Astrocyte (in vitro differentiated cells and primary cell): Measurements from ENCODE around the gene TMEM44. TPM values are rescaled to one million over a fixed set of nuclear protein-coding genes. Genes with fewer than 3 reads are reported as not detected.

Experiments
- DNase-seq: peaks from one replicate; pipeline ENCODE4 v3.0.0-alpha.2; 2010; ENCODE audit warnings: low read depth
- FAIRE-seq: peaks from 2 replicates; lab custom pipeline; 2011; peaks lifted over from hg19 to GRCh38; lab: Jason Lieb, UNC
- H2AFZ ChIP-seq: 2 replicates; pipeline ENCODE4 v1.6.0; 2012; ENCODE audit warnings: low read depth, low read length, inconsistent platforms
- H3K27ac ChIP-seq: 2 replicates; pipeline ENCODE4 v1.5.1; 2011; ENCODE audit warnings: low read depth, low read length, inconsistent platforms
- H3K27me3 ChIP-seq: 2 replicates; pipeline ENCODE4 v1.6.0; 2011; ENCODE audit warnings: low read length, inconsistent platforms; ENCODE audit not compliant: insufficient read depth
- H3K36me3 ChIP-seq: 2 replicates; pipeline ENCODE4 v1.5.1; 2011; ENCODE audit warnings: low read length, inconsistent platforms; ENCODE audit not compliant: insufficient read depth
- H3K4me1 ChIP-seq: 2 replicates; pipeline ENCODE4 v1.5.1; 2011; ENCODE audit warnings: low read length, inconsistent platforms; ENCODE audit not compliant: insufficient read depth
- H3K4me2 ChIP-seq: 2 replicates; pipeline ENCODE4 v1.6.0; 2012; ENCODE audit warnings: low read length, inconsistent platforms
- H3K4me3 ChIP-seq: 2 replicates; pipeline ENCODE4 v1.5.1; 2011; ENCODE audit warnings: low read depth, mild to moderate bottlenecking, low read length, inconsistent platforms; ENCODE audit not compliant: insufficient read depth
- H3K79me2 ChIP-seq: 2 replicates; pipeline ENCODE4 v1.6.0; 2012; ENCODE audit warnings: mild to moderate bottlenecking, low read length, inconsistent platforms; ENCODE audit not compliant: insufficient read depth
- H3K9ac ChIP-seq: 2 replicates; pipeline ENCODE4 v1.6.0; 2012; ENCODE audit warnings: mild to moderate bottlenecking, low read length, inconsistent platforms
- H3K9me3 ChIP-seq: 2 replicates; pipeline ENCODE4 v1.5.1; 2012; ENCODE audit warnings: low read depth, mild to moderate bottlenecking, low read length, inconsistent platforms; ENCODE audit not compliant: insufficient read depth
- H4K20me1 ChIP-seq: 2 replicates; pipeline ENCODE4 v1.6.0; 2012; ENCODE audit warnings: low read length, inconsistent platforms; ENCODE audit not compliant: insufficient read depth
- H3K27ac Mint-ChIP-seq: one replicate; pipeline ENCODE4 v1.8.0; 2021; ENCODE audit warnings: mild to moderate bottlenecking, mixed read lengths; ENCODE audit not compliant: unreplicated experiment
- H3K27me3 Mint-ChIP-seq: one replicate; pipeline ENCODE4 v1.8.0; 2021; ENCODE audit warnings: low read depth, mixed read lengths; ENCODE audit not compliant: unreplicated experiment
- H3K36me3 Mint-ChIP-seq: one replicate; pipeline ENCODE4 v1.8.0; 2021; ENCODE audit warnings: low read depth, mixed read lengths; ENCODE audit not compliant: unreplicated experiment
- H3K4me1 Mint-ChIP-seq: one replicate; pipeline ENCODE4 v1.8.0; 2021; ENCODE audit warnings: low read depth, mixed read lengths; ENCODE audit not compliant: unreplicated experiment
- H3K4me3 Mint-ChIP-seq: one replicate; pipeline ENCODE4 v1.8.0; 2021; ENCODE audit warnings: mild to moderate bottlenecking, moderate library complexity, mixed read lengths; ENCODE audit not compliant: unreplicated experiment
- H3K9me3 Mint-ChIP-seq: one replicate; pipeline ENCODE4 v1.8.0; 2021; ENCODE audit warnings: mild to moderate bottlenecking, mixed read lengths; ENCODE audit not compliant: unreplicated experiment
- CTCF ChIP-seq: IDR thresholded peaks from 2 replicates; pipeline ENCODE4 v1.5.1; 2011; ENCODE audit warnings: low read depth, mild to moderate bottlenecking, inconsistent platforms, low read length, moderate library complexity; ENCODE audit not compliant: insufficient read depth
- EZH2 ChIP-seq: IDR thresholded peaks from 2 replicates; pipeline ENCODE4 v1.6.1; 2012; ENCODE audit warnings: mild to moderate bottlenecking, low read length, inconsistent platforms; ENCODE audit not compliant: insufficient read depth
- total RNA-seq: library from RNA; stranded (reverse); gene quantifications from 2 replicates; pipeline ENCODE4 v1.2.1, GENCODE V29; 2021

Gene TMEM44
- total RNA-seq, 1 donor from 2014 or later, result 9.8 TPM

- H2AFZ ChIP-seq, result peak overlapping the region; percentile 83
- FAIRE-seq, result no peak
- no peaks in the 10 kb centered on the region for H3K27me3 ChIP-seq
- peaks cover 21% of the 10 kb centered on the region for H4K20me1 ChIP-seq
- H3K27ac ChIP-seq, result peak overlapping the region; percentile 98
- no peak for DNase-seq
- H3K9me3 ChIP-seq, result no peaks in the 10 kb centered on the region
- H3K9ac ChIP-seq, result peak overlapping the region; percentile 87
- TF ChIP-seq EZH2 (no peak), CTCF (peak; percentile 73)
- Mint-ChIP-seq H3K4me3 (peak overlapping the region; percentile 96), H3K27ac (peak overlapping the region; percentile 99), H3K27me3 (peaks cover 20% of the 10 kb centered on the region), H3K9me3 (no peaks in the 10 kb centered on the region), H3K4me1 (peaks cover 8% of the 10 kb centered on the region), H3K36me3 (no peaks in the 10 kb centered on the region)
- H3K4me1 ChIP-seq, result peaks cover 18% of the 10 kb centered on the region
- H3K79me2 ChIP-seq, result peaks cover 46% of the 10 kb centered on the region
- peak overlapping the region; percentile 90 for H3K4me2 ChIP-seq
- peaks cover 3% of the 10 kb centered on the region for H3K36me3 ChIP-seq
- H3K4me3 ChIP-seq, result peak overlapping the region; percentile 93
These were observed 38.3 kb upstream of the TMEM44 start for GRCh38 chr3:194671511-194671899.

GRCh38 chr3:194667363-194667762 lies 34.1 kb upstream of the TMEM44 start:
- TF ChIP-seq CTCF, result no peak
- no peak for TF ChIP-seq EZH2
- no peak overlapping the region for H3K9ac ChIP-seq
- H3K27ac ChIP-seq, result no peak overlapping the region
- H2AFZ ChIP-seq, result no peak overlapping the region
- Mint-ChIP-seq H3K4me3 (no peak overlapping the region), H3K9me3 (no peaks in the 10 kb centered on the region), H3K4me1 (peaks cover 6% of the 10 kb centered on the region), H3K36me3 (peaks cover 2% of the 10 kb centered on the region), H3K27me3 (no peaks in the 10 kb centered on the region), H3K27ac (peak overlapping the region; percentile 1)
- H4K20me1 ChIP-seq, result peaks cover 21% of the 10 kb centered on the region
- H3K79me2 ChIP-seq, result peaks cover 49% of the 10 kb centered on the region
- peaks cover 9% of the 10 kb centered on the region for H3K4me1 ChIP-seq
- DNase-seq (no peak), FAIRE-seq (no peak)
- no peaks in the 10 kb centered on the region for H3K9me3 ChIP-seq
- no peak overlapping the region for H3K4me3 ChIP-seq
- no peak overlapping the region for H3K4me2 ChIP-seq
- H3K36me3 ChIP-seq, result peaks cover 17% of the 10 kb centered on the region
- no peaks in the 10 kb centered on the region for H3K27me3 ChIP-seq

GRCh38 chr3:194664857-194665256 lies 31.6 kb upstream of the TMEM44 start:
- H3K4me2 ChIP-seq, result no peak overlapping the region
- H3K9ac ChIP-seq, result no peak overlapping the region
- H3K27ac ChIP-seq, result no peak overlapping the region
- H3K27me3 ChIP-seq, result no peaks in the 10 kb centered on the region
- H3K4me3 Mint-ChIP-seq, result no peak overlapping the region
- H3K27ac Mint-ChIP-seq, result no peak overlapping the region
- peaks cover 16% of the 10 kb centered on the region for H3K36me3 ChIP-seq
- FAIRE-seq, result no peak
- peaks cover 2% of the 10 kb centered on the region for H3K36me3 Mint-ChIP-seq
- peaks cover 27% of the 10 kb centered on the region for H3K79me2 ChIP-seq
- peaks cover 6% of the 10 kb centered on the region for H4K20me1 ChIP-seq
- DNase-seq, result no peak
- H3K27me3 Mint-ChIP-seq, result no peaks in the 10 kb centered on the region
- no peaks in the 10 kb centered on the region for H3K9me3 Mint-ChIP-seq
- H3K4me3 ChIP-seq, result no peak overlapping the region
- no peak overlapping the region for H2AFZ ChIP-seq
- no peaks in the 10 kb centered on the region for H3K4me1 Mint-ChIP-seq
- H3K9me3 ChIP-seq, result no peaks in the 10 kb centered on the region
- no peaks in the 10 kb centered on the region for H3K4me1 ChIP-seq
- TF ChIP-seq CTCF (no peak), EZH2 (no peak)
